Liver (tissue), 9 donors: ENCODE measurements around the gene MRS2. TPM values are rescaled to one million over a fixed set of nuclear protein-coding genes. Genes with fewer than 3 reads are reported as not detected.

ENCODE experiments used
- DNase-seq: peaks from one replicate; pipeline ENCODE4 v3.0.0-alpha.2; 2017; ENCODE audit warnings: low spot score
- H3K27ac ChIP-seq, 2 donors: one replicate each; pipeline ENCODE4 v1.7.0; 2013; ENCODE audit warnings: inconsistent platforms in 2 of 2, low read length in 2 of 2, control low read depth in 1 of 2, low read depth in 1 of 2, mild to moderate bottlenecking in 1 of 2
- H3K27me3 ChIP-seq, 4 donors: one replicate each; pipeline versions ENCODE4 v1.6.1 to v1.7.0; 2013; ENCODE audit warnings: low read length in 3 of 4, inconsistent platforms in 1 of 4, mild to moderate bottlenecking in 1 of 4, moderate library complexity in 1 of 4; ENCODE audit not compliant: control insufficient read depth in 4 of 4, insufficient read depth in 4 of 4
- H3K36me3 ChIP-seq, 4 donors: one replicate each; pipeline versions ENCODE4 v1.6.1 to v1.7.0; 2013; ENCODE audit warnings: low read length in 3 of 4, mild to moderate bottlenecking in 3 of 4, low read depth in 1 of 4, moderate library complexity in 1 of 4; ENCODE audit not compliant: control insufficient read depth in 4 of 4, insufficient read depth in 3 of 4
- H3K4me1 ChIP-seq, 4 donors: one replicate each; pipeline versions ENCODE4 v1.6.1 to v1.7.0; 2013; ENCODE audit warnings: low read length in 3 of 4, mild to moderate bottlenecking in 3 of 4, moderate library complexity in 1 of 4; ENCODE audit not compliant: control insufficient read depth in 4 of 4, insufficient read depth in 4 of 4
- H3K4me3 ChIP-seq, 3 donors: one replicate each; pipeline versions ENCODE4 v1.6.1 to v1.7.0; 2013; ENCODE audit warnings: low read length in 3 of 3, control low read depth in 1 of 3, low read depth in 1 of 3, mild to moderate bottlenecking in 1 of 3
- H3K9ac ChIP-seq, 2 donors: one replicate each; pipeline ENCODE4 v1.7.0; 2013; ENCODE audit warnings: low read length in 2 of 2, mild to moderate bottlenecking in 2 of 2, moderate library complexity in 2 of 2, control low read depth in 1 of 2, low read depth in 1 of 2
- H3K9me3 ChIP-seq, 4 donors: one replicate each; pipeline versions ENCODE4 v1.6.1 to v1.7.0; 2013; ENCODE audit warnings: low read length in 3 of 4; ENCODE audit not compliant: control insufficient read depth in 4 of 4
- ATF3 ChIP-seq: IDR thresholded peaks from 2 replicates; pipeline ENCODE4 v1.6.1; 2016; ENCODE audit warnings: antibody characterized with exemption
- CTCF ChIP-seq: fragments of 150-350 bp; IDR thresholded peaks from 2 replicates; pipeline ENCODE4 v1.5.1; 2017; ENCODE audit warnings: improper control_type of control experiment, low read depth, low read length; ENCODE audit not compliant: missing input control
- EGR1 ChIP-seq, 2 donors: IDR thresholded peaks; 2 replicates each; pipeline ENCODE4 v1.6.1; 2016 to 2018; ENCODE audit warnings: antibody characterized with exemption in 2 of 2, low read depth in 2 of 2
- FOXA1 ChIP-seq: IDR thresholded peaks from 2 replicates; pipeline ENCODE4 v1.6.1; 2016; ENCODE audit warnings: antibody characterized with exemption
- FOXA2 ChIP-seq: IDR thresholded peaks from 2 replicates; pipeline ENCODE4 v1.6.1; 2016; ENCODE audit warnings: antibody characterized with exemption
- GABPA ChIP-seq, 2 donors: IDR thresholded peaks in 1 of 2; conservative IDR thresholded peaks in 1 of 2; 2 replicates each; pipeline ENCODE4 v1.6.1; 2016; ENCODE audit warnings: antibody characterized with exemption in 2 of 2, mild to moderate bottlenecking in 1 of 2, moderate library complexity in 1 of 2
- HNF4A ChIP-seq, 2 donors: conservative IDR thresholded peaks; 2 replicates each; pipeline ENCODE4 v1.6.1; 2016; ENCODE audit warnings: antibody characterized with exemption in 2 of 2, mild to moderate bottlenecking in 2 of 2
- HNF4G ChIP-seq: IDR thresholded peaks from 2 replicates; pipeline ENCODE4 v1.6.1; 2016; ENCODE audit warnings: antibody characterized with exemption
- JUND ChIP-seq, 2 donors: IDR thresholded peaks; 2 replicates each; pipeline ENCODE4 v1.6.1; 2016; ENCODE audit warnings: antibody characterized with exemption in 2 of 2
- NR2F2 ChIP-seq: IDR thresholded peaks from 2 replicates; pipeline ENCODE4 v1.6.1; 2016; ENCODE audit warnings: antibody characterized with exemption
- RAD21 ChIP-seq, 2 donors: IDR thresholded peaks; 2 replicates each; pipeline ENCODE4 v1.6.1; 2016; ENCODE audit warnings: antibody characterized with exemption in 2 of 2, mild to moderate bottlenecking in 2 of 2
- REST ChIP-seq: IDR thresholded peaks from 2 replicates; pipeline ENCODE4 v1.6.1; 2016; ENCODE audit warnings: antibody characterized with exemption, mild to moderate bottlenecking
- RXRA ChIP-seq, 2 donors: IDR thresholded peaks; 2 replicates each; pipeline ENCODE4 v1.6.1; 2017 to 2018; ENCODE audit warnings: antibody characterized with exemption in 2 of 2, mild to moderate bottlenecking in 1 of 2
- SP1 ChIP-seq: IDR thresholded peaks from 2 replicates; pipeline ENCODE4 v1.6.1; 2018; ENCODE audit warnings: antibody characterized with exemption, mild to moderate bottlenecking
- TAF1 ChIP-seq: conservative IDR thresholded peaks from 2 replicates; pipeline ENCODE4 v1.6.1; 2016; ENCODE audit warnings: antibody characterized with exemption, mild to moderate bottlenecking
- YY1 ChIP-seq: IDR thresholded peaks from 2 replicates; pipeline ENCODE4 v1.6.1; 2016; ENCODE audit warnings: antibody characterized with exemption, mild to moderate bottlenecking
- ZBTB33 ChIP-seq: IDR thresholded peaks from 2 replicates; pipeline ENCODE4 v1.6.1; 2016; ENCODE audit warnings: antibody characterized with exemption
- WGBS: extraction: QIAGEN DNeasy Blood & Tissue Kit; methylation state at CpG from one replicate; pipeline ENCODE4 v1.1.7; 2013; 5-methylcytosine and 5-hydroxymethylcytosine counted together
- polyA plus RNA-seq, 2 donors: library from polyadenylated mRNA; stranded (reverse) in 1 of 2; unstranded in 1 of 2; fragments of 200-250 nt in 1 of 2; fragments of >200 nt in 1 of 2; fragmentation: Nextera tagmentation in 1 of 2; extraction: Ambion mirVana in 1 of 2; gene quantifications; one replicate each; pipeline versions ENCODE4 v1.2.1 to v1.2.3, GENCODE V29; 2013 to 2015
- total RNA-seq, 2 donors: library from RNA; depleted of rRNA; stranded (reverse); fragments of >200 nt; gene quantifications; one replicate each; pipeline ENCODE4 v1.2.3, GENCODE V29; 2014
- TF ChIP-seq, protein P1 (sequence below): IDR thresholded peaks from 2 replicates; pipeline ENCODE4 v1.6.1; 2016; ENCODE audit warnings: antibody characterized with exemption
- donor health status: healthy.
- donor health status: healthy.
- donor health status: healthy.
- donor health status: healthy.
- donor health status: healthy.

MRS2 gene
- total and polyA plus RNA-seq, 4 donors = 10.1 to 20.1 (median 13.9) TPM

- Histone ChIP-seq H3K9me3 (no peaks in the 10 kb centered on the region), H3K4me3 (no peak overlapping the region), H3K36me3 (no peaks in the 10 kb centered on the region), H3K27ac (no peak overlapping the region), H3K27me3 (no peaks in the 10 kb centered on the region), H3K4me1 (peaks cover 0 to 23% (median 13%) of the 10 kb centered on the region in 4 donors), H3K9ac (no peak overlapping the region)
- WGBS = 95% methylated on average over 1 of the region's 1 CpG
- no peak for DNase-seq
- TF ChIP-seq JUND (IDR thresholded peaks at IDR 0.05) = no peak
- TF ChIP-seq SP1 = no peak
- no peak for TF ChIP-seq GABPA (IDR thresholded peaks at IDR 0.05 in 1 of 2, conservative IDR thresholded peaks at IDR 0.05 in 1 of 2)
- TF ChIP-seq ZBTB33 = no peak
- no peak for TF ChIP-seq EGR1 (IDR thresholded peaks at IDR 0.05; ENCODE audit: low read depth in 2 of 2)
- no peak for TF ChIP-seq RAD21 (IDR thresholded peaks at IDR 0.05)
- TF ChIP-seq FOXA2 = no peak
- no peak for TF ChIP-seq ATF3
- no peak for TF ChIP-seq FOXA1
- no peak for TF ChIP-seq REST
- TF ChIP-seq YY1 = no peak
- TF ChIP-seq, protein P1, sequence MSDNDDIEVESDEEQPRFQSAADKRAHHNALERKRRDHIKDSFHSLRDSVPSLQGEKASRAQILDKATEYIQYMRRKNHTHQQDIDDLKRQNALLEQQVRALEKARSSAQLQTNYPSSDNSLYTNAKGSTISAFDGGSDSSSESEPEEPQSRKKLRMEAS = no peak
- TF ChIP-seq HNF4G = no peak
- no peak for TF ChIP-seq CTCF
- no peak for TF ChIP-seq TAF1
- TF ChIP-seq NR2F2 = no peak
- no peak for TF ChIP-seq HNF4A (conservative IDR thresholded peaks at IDR 0.05)
- TF ChIP-seq RXRA (IDR thresholded peaks at IDR 0.05) = no peak
These were observed 14.9 kb upstream of the MRS2 start for GRCh38 chr6:24387818-24388217.
